ENCODE measurements around the gene PDXDC1.
"Not testable (repeated sequence)": the region's sequence is repeated elsewhere in the genome, so short reads cannot be mapped to it uniquely, and the experiment has no call there.

The PDXDC1 gene

DNA sequence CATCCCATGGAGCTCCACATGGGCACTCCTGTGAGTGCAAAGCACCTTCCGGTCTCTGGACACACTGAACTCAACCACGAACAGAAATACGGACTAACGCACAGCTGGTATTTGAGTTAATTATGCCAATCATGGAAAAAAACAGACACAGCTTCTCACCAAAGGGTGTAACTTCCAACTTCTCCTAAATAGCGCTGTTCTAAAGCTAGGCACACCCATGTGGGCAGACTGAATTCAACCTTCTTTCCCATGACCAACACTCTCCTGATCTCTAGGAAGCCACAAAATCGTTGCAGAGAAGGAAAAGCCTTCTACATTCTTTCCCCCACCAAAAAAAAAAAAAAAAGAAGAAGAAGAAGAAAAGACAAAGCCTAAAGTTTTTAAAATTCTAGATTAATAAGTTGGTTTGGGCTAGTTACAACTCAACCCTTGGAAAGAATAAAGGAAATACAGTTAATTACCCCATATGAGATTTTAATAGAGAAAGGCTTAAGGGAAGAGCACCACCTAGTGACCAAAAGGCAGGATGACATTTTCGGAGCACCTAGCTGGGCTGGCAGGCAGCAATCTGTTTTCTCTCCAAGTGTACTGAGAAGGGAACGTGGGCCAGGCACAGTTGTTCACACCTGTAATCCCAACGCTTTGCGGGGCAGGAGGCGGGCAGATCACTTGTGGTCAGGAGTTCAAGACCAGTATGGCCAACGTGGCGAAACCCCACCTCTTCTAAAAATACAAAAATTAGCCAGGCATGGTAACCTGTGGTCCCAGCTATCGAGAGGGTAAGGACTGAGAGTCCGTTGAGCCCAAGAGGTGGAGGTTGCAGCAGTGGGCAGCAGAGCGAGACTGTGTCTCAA, 97.3 kb downstream of the PDXDC1 start:
- not testable (repeated sequence) for DNase-seq

DNA sequence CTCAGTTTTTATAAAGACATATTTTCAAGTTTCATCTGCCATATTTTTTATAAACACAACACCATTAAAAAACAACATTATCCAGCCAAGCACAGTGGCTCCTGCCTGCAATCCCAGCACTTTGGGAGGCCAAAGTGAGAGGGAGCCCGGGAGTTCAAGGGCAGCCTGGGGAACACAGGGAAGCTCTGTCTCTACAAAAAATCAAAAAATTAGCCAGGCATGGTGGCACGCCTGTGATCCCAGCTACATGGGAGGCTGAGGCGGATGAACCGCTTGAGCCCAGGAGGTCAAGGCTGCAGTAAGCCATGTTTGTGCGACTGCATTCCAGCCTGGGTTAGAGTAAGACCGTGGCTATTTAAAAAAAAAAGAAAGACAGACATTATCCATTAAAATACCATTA, 98.3 kb downstream of the PDXDC1 start:
- DNase-seq = no peak

DNA sequence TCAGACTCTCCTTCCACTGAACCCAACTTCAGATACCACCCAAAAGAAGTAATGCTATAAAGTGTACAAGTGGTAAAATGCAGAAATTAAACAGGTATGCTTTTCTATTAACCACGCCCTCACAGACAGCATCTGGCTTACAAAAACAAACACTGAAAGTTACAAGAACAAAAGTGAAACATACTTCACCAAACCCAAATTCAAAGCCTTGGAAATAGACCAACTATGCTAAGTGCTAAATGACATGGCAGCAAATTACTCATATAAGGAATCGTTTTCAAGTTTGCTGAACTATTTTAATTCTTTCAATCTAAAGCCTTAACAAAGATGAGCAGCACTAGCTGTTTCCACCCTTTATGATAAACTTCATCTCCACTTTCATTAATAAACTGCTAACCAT, 101.3 kb downstream of the PDXDC1 start:
- not testable (repeated sequence) for DNase-seq

GRCh38 chr16:15080883-15081282, 106.1 kb downstream of the PDXDC1 start:
- DNase-seq = not testable (repeated sequence)

- not testable (repeated sequence) for DNase-seq
These were observed 108.0 kb downstream of the PDXDC1 start for GRCh38 chr16:15082788-15083187.

DNA sequence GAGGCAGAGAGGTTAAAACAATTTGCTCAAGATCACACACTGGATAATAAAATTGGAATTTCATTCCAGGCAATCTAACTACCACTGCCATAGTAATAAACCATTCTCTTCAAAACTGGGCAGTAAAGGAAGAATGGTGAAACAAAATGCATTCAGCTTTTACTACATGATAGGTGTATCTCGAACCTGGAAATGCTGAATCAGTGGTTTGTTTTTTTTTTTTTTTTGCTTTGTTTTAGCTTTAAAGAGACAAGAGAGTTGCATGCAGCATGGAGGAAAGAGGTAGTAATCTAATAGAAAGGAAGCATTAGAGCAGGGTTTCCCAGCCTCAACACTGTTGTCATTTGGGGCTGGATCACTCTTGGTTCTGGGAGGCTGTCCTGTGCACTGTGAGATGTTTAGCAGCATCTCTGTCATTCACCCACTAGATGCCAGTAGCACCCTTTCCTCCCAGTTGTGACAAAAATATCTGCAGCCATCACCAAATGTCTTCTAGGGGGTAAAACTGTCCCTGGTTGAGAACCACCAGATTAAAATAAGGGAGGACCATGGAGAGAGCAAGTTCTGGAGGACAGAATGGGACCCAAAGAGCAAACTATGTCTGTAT, 115.9 kb downstream of the PDXDC1 start:
- not testable (repeated sequence) for DNase-seq

- not testable (repeated sequence) for DNase-seq
These were observed 118.7 kb downstream of the PDXDC1 start for GRCh38 chr16:15093571-15093954.

DNA sequence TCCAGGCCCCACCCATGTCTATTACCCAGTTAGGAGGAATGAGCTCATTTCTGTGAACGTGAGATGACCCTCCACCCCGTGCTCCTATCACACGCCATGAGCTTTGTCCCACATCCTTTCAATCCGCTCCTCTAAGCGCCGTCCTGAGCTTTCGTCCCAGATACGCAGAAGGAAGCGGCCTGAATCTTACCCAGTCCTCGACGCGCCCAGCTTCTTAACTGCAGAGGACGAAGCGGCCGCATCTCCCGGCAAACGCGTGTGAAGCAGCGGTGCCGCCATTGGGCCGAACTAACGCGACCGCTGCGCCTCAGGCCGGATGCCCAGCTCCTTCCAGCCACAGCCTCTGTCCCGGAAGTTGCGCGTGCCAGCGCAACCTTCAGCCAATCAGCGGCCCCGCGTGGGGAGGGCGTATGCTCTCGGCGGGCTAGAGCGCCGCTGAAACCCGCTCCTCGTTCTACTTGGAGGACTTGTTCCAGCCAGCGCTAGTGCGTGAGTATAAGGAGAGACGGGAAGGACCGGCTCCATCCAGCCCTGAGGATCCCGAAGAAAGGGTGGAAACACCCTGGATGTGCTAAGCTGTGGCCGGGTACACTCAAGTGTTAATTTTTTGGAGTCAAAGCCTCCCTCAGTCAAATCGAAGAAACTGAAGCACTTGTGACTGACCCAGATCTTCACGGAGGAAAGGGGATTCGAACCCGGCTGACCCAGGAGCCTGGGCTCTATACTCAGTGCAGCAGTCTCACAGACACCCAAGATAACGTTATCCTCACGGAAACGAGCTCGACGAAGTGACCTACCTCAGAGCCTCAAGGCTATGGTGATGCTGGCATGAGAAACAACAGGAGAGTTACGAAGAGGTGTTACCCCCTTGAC, 119.4 kb downstream of the PDXDC1 start, which contains the start of gene RRN3:
Gene RRN3 (minus strand): TSS at position 318 of the 873 bp plus-strand sequence. CDS start 39 bp downstream, at position 279.
- peak; percentile 87 for DNase-seq

DNA sequence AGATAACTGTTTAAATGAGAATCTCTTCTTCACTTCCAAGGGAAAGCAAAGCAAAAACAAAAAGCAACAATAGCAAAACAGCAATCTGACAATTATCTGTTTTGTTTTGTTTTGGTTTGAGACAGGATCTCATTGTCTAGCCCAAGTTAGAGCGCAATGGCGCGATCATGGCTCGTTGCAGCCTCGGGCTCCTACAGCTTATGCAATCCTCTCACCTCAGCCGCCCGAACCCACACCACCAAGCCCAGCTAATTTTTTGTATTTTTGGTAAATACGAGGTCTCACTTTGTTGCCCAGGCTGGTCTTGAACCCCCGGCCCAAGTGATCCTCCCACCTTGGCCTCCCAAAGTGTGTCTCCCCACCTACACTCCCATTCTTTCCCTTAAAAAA, 121.8 kb downstream of the PDXDC1 start:
- not testable (repeated sequence) for DNase-seq

- DNase-seq = not testable (repeated sequence)
These were observed 124.6 kb downstream of the PDXDC1 start for GRCh38 chr16:15099366-15099909.

DNA sequence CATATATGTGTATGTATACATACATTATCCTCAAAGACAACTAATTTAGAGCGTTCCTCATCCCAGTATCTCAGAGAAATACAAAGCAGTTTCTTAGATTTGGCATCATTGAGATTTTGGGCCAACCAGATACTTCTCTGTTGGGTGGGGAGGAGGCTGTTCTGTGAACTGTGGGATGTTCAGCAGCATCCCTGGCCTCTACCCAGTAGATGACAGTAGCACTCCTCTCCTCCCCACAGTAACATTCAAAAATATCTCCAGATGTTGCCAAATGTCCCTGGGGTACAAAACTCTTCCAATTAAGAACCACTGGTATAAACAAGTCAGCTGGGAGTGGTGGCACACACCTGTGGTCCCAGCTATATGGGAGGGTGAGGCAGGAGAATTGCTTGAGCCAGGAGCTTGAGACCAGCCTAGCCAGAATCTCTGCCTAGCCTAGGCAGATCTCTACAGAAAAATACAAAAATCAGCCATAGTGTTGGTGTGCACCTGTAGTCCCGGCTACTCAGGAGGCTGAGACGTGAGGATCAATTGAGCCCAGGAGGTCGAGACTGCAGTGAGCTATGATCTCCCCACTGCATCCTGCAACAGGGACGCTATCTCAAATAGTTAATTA, 125.7 kb downstream of the PDXDC1 start:
- DNase-seq = not testable (repeated sequence)

GRCh38 chr16:15127641-15128425, 153.0 kb downstream of the PDXDC1 start:
- not testable (repeated sequence) for DNase-seq

- DNase-seq = not testable (repeated sequence)
These were observed 155.6 kb downstream of the PDXDC1 start for GRCh38 chr16:15130256-15130932.

- DNase-seq = not testable (repeated sequence)
These were observed 156.3 kb downstream of the PDXDC1 start for GRCh38 chr16:15130943-15131700.

- DNase-seq = not testable (repeated sequence)
These were observed 158.0 kb downstream of the PDXDC1 start for GRCh38 chr16:15132719-15133428.

GRCh38 chr16:15133554-15133953, 158.7 kb downstream of the PDXDC1 start:
- not testable (repeated sequence) for DNase-seq

GRCh38 chr16:15134752-15135482, 160.1 kb downstream of the PDXDC1 start:
- not testable (repeated sequence) for DNase-seq

All from CD4-positive, alpha-beta T cell treated with Interleukin-17A for 4 hours (primary cell).